HCT116 (cell line): ENCODE data around the gene MAPK7. TPM values are rescaled to one million over a fixed set of nuclear protein-coding genes. Genes with fewer than 3 reads are reported as not detected.

Experiments used
- ATAC-seq: fragments of 200-7000 bp; cut with Tn5 transposase; 2 replicates; pipeline ENCODE4 v1.9.1; 2020; ENCODE audit warnings: mild to moderate bottlenecking, moderate library complexity
- BruUV-seq: library from RNA; stranded (reverse); fragments of 400-500 nt; replicated peaks from 2 replicates; lab custom pipeline; 2021; lab: Mats Ljungman, UMichigan
- CTCF ChIA-PET: fragments of 300-600 bp; sonication (Branson Sonifier 250); formaldehyde crosslinking; loops from one replicate; lab custom pipeline; 2021; ENCODE audit warnings: antibody characterized with exemption; lab: Charles Lee
- POLR2A ChIA-PET: fragments of 300-600, 350-600 bp; sonication (Branson Sonifier 250); formaldehyde crosslinking; loops from one replicate; lab custom pipeline; 2021; ENCODE audit warnings: antibody characterized with exemption; lab: Charles Lee
- RAD21 ChIA-PET, 2 experiments: fragments of 300-600 bp; sonication (Branson Sonifier 250); formaldehyde crosslinking; loops; one replicate each; lab custom pipeline; 2023; ENCODE audit warnings: low total read pairs in 2 of 2; ENCODE audit not compliant: uncharacterized antibody in 2 of 2, unreplicated experiment in 2 of 2, low non-redundant PET in 1 of 2; lab: Charles Lee
- DNase-seq: peaks from one replicate; pipeline ENCODE4 v3.0.0-alpha.2; 2010; ENCODE audit warnings: low read depth, low spot score
- H2AFZ ChIP-seq: fragments of 200-600 bp; shearing (Covaris generic), sonication (generic); 2 replicates; pipeline ENCODE4 v1.6.1; 2017; ENCODE audit warnings: low read depth, mixed run types, mixed read lengths, antibody characterized with exemption, low read length; ENCODE audit not compliant: poor library complexity, severe bottlenecking
- H3K27ac ChIP-seq: 2 replicates; pipeline ENCODE4 v1.5.1; 2012; ENCODE audit warnings: low read depth, low read length
- H3K27me3 ChIP-seq: fragments of 200-600 bp; sonication (generic); 2 replicates; pipeline ENCODE4 v1.6.1; 2016; ENCODE audit warnings: mixed run types, low read length, mixed read lengths; ENCODE audit not compliant: insufficient read depth
- H3K36me3 ChIP-seq, 2 experiments: fragments of 200-500 bp in 1 of 2; fragments of 200-600 bp in 1 of 2; sonication (Bioruptor generic) in 1 of 2; sonication (generic) in 1 of 2; 2 replicates each; pipeline versions ENCODE4 v1.5.1 to v1.6.1; 2014 to 2016; ENCODE audit warnings: low read length in 2 of 2, inconsistent platforms in 1 of 2, mixed read lengths in 1 of 2, mixed run types in 1 of 2; ENCODE audit not compliant: insufficient read depth in 2 of 2, control insufficient read depth in 1 of 2
- H3K4me1 ChIP-seq, 2 experiments: fragments of 200-600 bp in 1 of 2; sonication (generic) in 1 of 2; 2 replicates each; pipeline versions ENCODE4 v1.5.1 to v1.6.1; 2012 to 2017; ENCODE audit warnings: low read length in 2 of 2, inconsistent platforms in 1 of 2, mild to moderate bottlenecking in 1 of 2, mixed read lengths in 1 of 2, mixed run types in 1 of 2, moderate library complexity in 1 of 2; ENCODE audit not compliant: insufficient read depth in 2 of 2, control insufficient read depth in 1 of 2
- H3K4me2 ChIP-seq: fragments of 200-600 bp; sonication (generic); 2 replicates; pipeline ENCODE4 v1.6.1; 2017; ENCODE audit warnings: mixed run types, low read length, mixed read lengths
- H3K4me3 ChIP-seq, 2 experiments: fragments of 200-600 bp in 1 of 2; sonication (generic) in 1 of 2; replicated peaks in 1 of 2; 2 replicates each; pipeline ENCODE4 v1.5.1; 2011 to 2016; ENCODE audit warnings: low read length in 2 of 2, control low read depth in 1 of 2, low read depth in 1 of 2, mild to moderate bottlenecking in 1 of 2, mixed read lengths in 1 of 2, mixed run types in 1 of 2
- H3K79me2 ChIP-seq: fragments of 200-600 bp; sonication (generic); 2 replicates; pipeline ENCODE4 v1.6.1; 2017; ENCODE audit warnings: mild to moderate bottlenecking, mixed run types, low read length, moderate library complexity, mixed read lengths; ENCODE audit not compliant: insufficient read depth
- H3K9ac ChIP-seq: fragments of 200-600 bp; sonication (generic); 2 replicates; pipeline ENCODE4 v1.6.1; 2016; ENCODE audit warnings: low read length, mixed read lengths
- H3K9me2 ChIP-seq: fragments of 200-600 bp; sonication (generic), shearing (Covaris generic); 2 replicates; pipeline ENCODE4 v1.6.1; 2017; ENCODE audit warnings: mixed run types, mild to moderate bottlenecking, moderate library complexity; ENCODE audit not compliant: insufficient read depth
- H3K9me3 ChIP-seq, 2 experiments: fragments of 200-500 bp in 1 of 2; fragments of 200-600 bp in 1 of 2; sonication (Bioruptor generic) in 1 of 2; sonication (generic) in 1 of 2; 2 replicates each; pipeline ENCODE4 v1.6.1; 2014 to 2017; ENCODE audit warnings: low read length in 2 of 2, mixed read lengths in 2 of 2, inconsistent platforms in 1 of 2, low read depth in 1 of 2, mild to moderate bottlenecking in 1 of 2, mixed run types in 1 of 2, moderate library complexity in 1 of 2; ENCODE audit not compliant: control insufficient read depth in 1 of 2, insufficient read depth in 1 of 2
- H4K20me1 ChIP-seq: fragments of 200-600 bp; sonication (generic), shearing (Covaris generic); 2 replicates; pipeline ENCODE4 v1.6.1; 2017; ENCODE audit warnings: mixed run types, mild to moderate bottlenecking, moderate library complexity; ENCODE audit not compliant: insufficient read depth
- CBX3 ChIP-seq: IDR thresholded peaks from 2 replicates; pipeline ENCODE4 v1.6.1; 2012; ENCODE audit warnings: low read depth
- EGR1 ChIP-seq: IDR thresholded peaks from 2 replicates; pipeline ENCODE4 v1.6.1; 2012; ENCODE audit warnings: low read depth
- JUND ChIP-seq: IDR thresholded peaks from 2 replicates; pipeline ENCODE4 v1.6.1; 2012
- SP1 ChIP-seq: IDR thresholded peaks from 2 replicates; pipeline ENCODE4 v1.6.1; 2012; ENCODE audit warnings: low read depth
- TCF7L2 ChIP-seq: IDR thresholded peaks from 2 replicates; pipeline ENCODE4 v1.7.0; 2011; ENCODE audit warnings: borderline replicate concordance, inconsistent platforms; ENCODE audit not compliant: insufficient read depth, insufficient read length; ENCODE audit errors: extremely low read depth
- ZNF274 ChIP-seq: fragments of 200-500 bp; sonication (Bioruptor generic); IDR thresholded peaks from 2 replicates; pipeline ENCODE4 v1.6.1; 2014; ENCODE audit warnings: mild to moderate bottlenecking, low read depth, low read length, inconsistent platforms
- intact Hi-C: fragments of 100-400 bp; cut with micrococcal nuclease; formaldehyde crosslinking; loops from 2 replicates; pipeline ENCODE4 v1.10.0; 2022
- total RNA-seq: library from RNA; stranded (reverse); gene quantifications from one replicate; pipeline ENCODE4 v1.2.1, GENCODE V29; 2021; ENCODE audit not compliant: unreplicated experiment
- TF ChIP-seq, protein P1 (sequence below): IDR thresholded peaks from 2 replicates; pipeline ENCODE4 v1.6.1; 2012; ENCODE audit warnings: low read depth
- TF ChIP-seq, protein P2 (sequence below), 3 experiments: fragments of 200-600 bp in 1 of 3; sonication (generic) in 1 of 3; IDR thresholded peaks in 2 of 3; conservative IDR thresholded peaks in 1 of 3; 2 replicates each; pipeline ENCODE4 v1.5.1; 2012 to 2017; ENCODE audit warnings: low read depth in 2 of 3, low read length in 2 of 3, antibody characterized with exemption in 1 of 3, borderline replicate concordance in 1 of 3, control low read depth in 1 of 3, mild to moderate bottlenecking in 1 of 3, mixed read lengths in 1 of 3, mixed run types in 1 of 3, moderate library complexity in 1 of 3; ENCODE audit not compliant: insufficient read depth in 1 of 3

MAPK7 gene
- total RNA-seq, 1 experiment from 2014 or later: 15.3 TPM

DNA sequence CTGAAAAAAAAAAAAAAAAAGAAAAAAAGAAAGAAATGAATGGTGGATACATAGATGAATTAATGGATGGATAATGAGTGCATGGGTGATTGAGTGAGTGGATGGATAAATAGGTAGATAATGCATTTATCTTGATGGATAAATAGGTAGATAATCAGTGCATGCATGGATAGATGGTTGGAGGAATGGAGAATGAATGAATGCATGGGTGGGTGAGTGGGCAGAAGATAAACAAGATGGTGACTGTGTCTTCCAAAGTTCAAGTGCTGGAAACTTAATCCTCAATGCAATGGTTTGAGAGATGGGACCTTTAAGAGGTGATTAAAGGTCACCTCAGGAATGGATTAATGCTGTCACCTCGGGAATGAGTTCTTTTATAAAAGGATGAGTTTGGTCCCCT lies 26.0 kb downstream of the MAPK7 start (continued):
- TF ChIP-seq, protein P1, sequence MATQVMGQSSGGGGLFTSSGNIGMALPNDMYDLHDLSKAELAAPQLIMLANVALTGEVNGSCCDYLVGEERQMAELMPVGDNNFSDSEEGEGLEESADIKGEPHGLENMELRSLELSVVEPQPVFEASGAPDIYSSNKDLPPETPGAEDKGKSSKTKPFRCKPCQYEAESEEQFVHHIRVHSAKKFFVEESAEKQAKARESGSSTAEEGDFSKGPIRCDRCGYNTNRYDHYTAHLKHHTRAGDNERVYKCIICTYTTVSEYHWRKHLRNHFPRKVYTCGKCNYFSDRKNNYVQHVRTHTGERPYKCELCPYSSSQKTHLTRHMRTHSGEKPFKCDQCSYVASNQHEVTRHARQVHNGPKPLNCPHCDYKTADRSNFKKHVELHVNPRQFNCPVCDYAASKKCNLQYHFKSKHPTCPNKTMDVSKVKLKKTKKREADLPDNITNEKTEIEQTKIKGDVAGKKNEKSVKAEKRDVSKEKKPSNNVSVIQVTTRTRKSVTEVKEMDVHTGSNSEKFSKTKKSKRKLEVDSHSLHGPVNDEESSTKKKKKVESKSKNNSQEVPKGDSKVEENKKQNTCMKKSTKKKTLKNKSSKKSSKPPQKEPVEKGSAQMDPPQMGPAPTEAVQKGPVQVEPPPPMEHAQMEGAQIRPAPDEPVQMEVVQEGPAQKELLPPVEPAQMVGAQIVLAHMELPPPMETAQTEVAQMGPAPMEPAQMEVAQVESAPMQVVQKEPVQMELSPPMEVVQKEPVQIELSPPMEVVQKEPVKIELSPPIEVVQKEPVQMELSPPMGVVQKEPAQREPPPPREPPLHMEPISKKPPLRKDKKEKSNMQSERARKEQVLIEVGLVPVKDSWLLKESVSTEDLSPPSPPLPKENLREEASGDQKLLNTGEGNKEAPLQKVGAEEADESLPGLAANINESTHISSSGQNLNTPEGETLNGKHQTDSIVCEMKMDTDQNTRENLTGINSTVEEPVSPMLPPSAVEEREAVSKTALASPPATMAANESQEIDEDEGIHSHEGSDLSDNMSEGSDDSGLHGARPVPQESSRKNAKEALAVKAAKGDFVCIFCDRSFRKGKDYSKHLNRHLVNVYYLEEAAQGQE: no peak

DNA sequence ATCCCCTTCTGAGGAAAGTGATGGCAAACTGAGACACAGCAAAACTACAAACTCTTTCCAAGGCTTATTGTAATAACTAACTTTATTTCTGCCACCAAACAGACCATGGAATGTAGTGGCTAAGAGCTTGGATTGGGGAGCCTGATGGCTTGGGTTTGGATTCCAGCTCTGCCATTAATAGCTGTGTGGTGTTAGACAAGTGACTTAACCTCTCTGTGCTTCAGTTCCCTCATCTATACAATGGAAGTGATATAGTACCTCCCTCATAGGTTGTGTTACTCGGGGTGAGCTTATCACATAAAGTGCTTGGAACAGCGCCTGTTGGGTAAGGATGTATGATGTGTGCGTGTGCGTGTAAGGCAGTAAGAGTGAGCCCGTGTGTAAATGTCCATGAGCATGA lies 26.8 kb downstream of the MAPK7 start:
- H3K4me2 ChIP-seq: no peak overlapping the region
- TF ChIP-seq, protein P2, sequence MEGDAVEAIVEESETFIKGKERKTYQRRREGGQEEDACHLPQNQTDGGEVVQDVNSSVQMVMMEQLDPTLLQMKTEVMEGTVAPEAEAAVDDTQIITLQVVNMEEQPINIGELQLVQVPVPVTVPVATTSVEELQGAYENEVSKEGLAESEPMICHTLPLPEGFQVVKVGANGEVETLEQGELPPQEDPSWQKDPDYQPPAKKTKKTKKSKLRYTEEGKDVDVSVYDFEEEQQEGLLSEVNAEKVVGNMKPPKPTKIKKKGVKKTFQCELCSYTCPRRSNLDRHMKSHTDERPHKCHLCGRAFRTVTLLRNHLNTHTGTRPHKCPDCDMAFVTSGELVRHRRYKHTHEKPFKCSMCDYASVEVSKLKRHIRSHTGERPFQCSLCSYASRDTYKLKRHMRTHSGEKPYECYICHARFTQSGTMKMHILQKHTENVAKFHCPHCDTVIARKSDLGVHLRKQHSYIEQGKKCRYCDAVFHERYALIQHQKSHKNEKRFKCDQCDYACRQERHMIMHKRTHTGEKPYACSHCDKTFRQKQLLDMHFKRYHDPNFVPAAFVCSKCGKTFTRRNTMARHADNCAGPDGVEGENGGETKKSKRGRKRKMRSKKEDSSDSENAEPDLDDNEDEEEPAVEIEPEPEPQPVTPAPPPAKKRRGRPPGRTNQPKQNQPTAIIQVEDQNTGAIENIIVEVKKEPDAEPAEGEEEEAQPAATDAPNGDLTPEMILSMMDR (IDR thresholded peaks at IDR 0.05 in 2 of 3, conservative IDR thresholded peaks at IDR 0.05 in 1 of 3; ENCODE audit: borderline replicate concordance in 1 of 3, insufficient read depth in 1 of 3, low read depth in 2 of 3, low read length in 2 of 3): no peak
- TF ChIP-seq TCF7L2: no peak
- no peak for TF ChIP-seq JUND
- no peak for TF ChIP-seq ZNF274
- TF ChIP-seq CBX3: no peak
- no peak for TF ChIP-seq EGR1
- no peak for TF ChIP-seq SP1
- TF ChIP-seq, all 23 proteins: peak for 0
- ChIA-PET RAD21 (no interaction called here), CTCF (no interaction called here), POLR2A (no interaction called here)
- no peak overlapping the region for H2AFZ ChIP-seq
- H3K9me3 ChIP-seq: no peaks in the 10 kb centered on the region
- intact Hi-C loops: no loop called here
- DNase-seq (no peak), ATAC-seq (no peak)
- H3K79me2 ChIP-seq: no peaks in the 10 kb centered on the region
- no peak overlapping the region for H3K27ac ChIP-seq
- H3K9ac ChIP-seq: no peak overlapping the region
- H3K9me2 ChIP-seq: no peaks in the 10 kb centered on the region
- H3K27me3 ChIP-seq: no peaks in the 10 kb centered on the region
- H3K4me1 ChIP-seq: peaks cover 7 to 12% of the 10 kb centered on the region in 2 experiments; a peak in 3 of 4 replicates
- no peak overlapping the region for H3K4me3 ChIP-seq
- H4K20me1 ChIP-seq: no peaks in the 10 kb centered on the region
- H3K36me3 ChIP-seq: no peaks in the 10 kb centered on the region
- BruUV-seq: no TSS peak
